ENCODE measurements around the gene ORAI3.

The ORAI3 gene

GRCh38 chr16:31001507-31002249, 52.8 kb downstream of the ORAI3 start:
- H3K4me3 ChIP-seq (ENCODE audit: low read depth, low read length): no peak overlapping the region
- no peak for TF ChIP-seq CTCF (IDR thresholded peaks at IDR 0.05; ENCODE audit: low read depth, low read length)

GRCh38 chr16:31002250-31002700, 53.4 kb downstream of the ORAI3 start:
- no peak overlapping the region for H3K4me3 ChIP-seq (ENCODE audit: low read depth, low read length)
- no peak for TF ChIP-seq CTCF (IDR thresholded peaks at IDR 0.05; ENCODE audit: low read depth, low read length)

GRCh38 chr16:31002862-31003341, 54.0 kb downstream of the ORAI3 start:
- TF ChIP-seq CTCF (IDR thresholded peaks at IDR 0.05; ENCODE audit: low read depth, low read length): no peak
- no peak overlapping the region for H3K4me3 ChIP-seq (ENCODE audit: low read depth, low read length)

GRCh38 chr16:31003744-31004143, 54.9 kb downstream of the ORAI3 start:
- H3K4me3 ChIP-seq (ENCODE audit: low read depth, low read length): no peak overlapping the region
- no peak for TF ChIP-seq CTCF (IDR thresholded peaks at IDR 0.05; ENCODE audit: low read depth, low read length)
